K562 (cell line): ENCODE results near the gene SLC19A1. TPM values are rescaled to one million over a fixed set of nuclear protein-coding genes. Genes with fewer than 3 reads are reported as not detected.

Experiments
- BMI1 ChIP-seq: fragments of 150-350 bp; IDR thresholded peaks from 2 replicates; pipeline ENCODE4 v1.6.1; 2014; ENCODE audit warnings: low read length
- CHCHD3 ChIP-seq: fragments of 250-450 bp; sonication (Bioruptor Pico); IDR thresholded peaks from 2 replicates; pipeline ENCODE4 v2.1.2; 2022; ENCODE audit warnings: mild to moderate bottlenecking
- HDAC2 ChIP-seq: fragments of 450-650 bp; IDR thresholded peaks from 2 replicates; pipeline ENCODE4 v1.6.1; 2016; ENCODE audit warnings: mild to moderate bottlenecking
- ZNF184 ChIP-seq: sonication (generic); formaldehyde crosslinking; IDR thresholded peaks from 2 replicates; pipeline ENCODE4 v1.5.0; 2020; ENCODE audit warnings: missing genetic modification reagents
- polyA plus RNA-seq, 8 experiments: library from polyadenylated mRNA; depleted of rRNA in 4 of 8; stranded (reverse) in 5 of 8; unstranded in 3 of 8; fragments of >200 nt; fragmentation: Nextera tagmentation in 2 of 8; fragmentation: Illumina TruSeq in 1 of 8; extraction: Ambion mirVana in 2 of 8; extraction: Trizol in 1 of 8; gene quantifications; 2 replicates each; pipeline versions ENCODE4 v1.2.1 to v1.2.3, GENCODE V29; 2011 to 2014; ENCODE audit warnings: inconsistent platforms in 1 of 8, missing spikeins in 1 of 8
- total RNA-seq, 7 experiments: library from RNA; depleted of rRNA in 6 of 7; stranded (reverse); fragments of >200 nt in 6 of 7; fragmentation: Illumina TruSeq in 2 of 7; extraction: Trizol in 2 of 7; gene quantifications; 2 replicates each; pipeline versions ENCODE4 v1.2.1 to v1.2.3, GENCODE V29; 2011 to 2021; ENCODE audit warnings: low replicate concordance in 1 of 7
- TF ChIP-seq, protein P1 (sequence below): fragments of 200-600 bp; sonication (generic); IDR thresholded peaks from one replicate; pipeline ENCODE4 v1.6.1; 2012; ENCODE audit warnings: mild to moderate bottlenecking, low read depth, low read length, inconsistent platforms
- TF ChIP-seq, protein P2 (sequence below): fragments of 250-450 bp; sonication (Bioruptor Pico); IDR thresholded peaks from 2 replicates; pipeline ENCODE4 v1.8.0; 2022; ENCODE audit warnings: moderate library complexity, mild to moderate bottlenecking, inconsistent platforms

The SLC19A1 gene
- total and polyA plus RNA-seq, 9 of the 15 experiments (the other 6 are each of a cell fraction or from before 2014, with no cell fraction given): 0.65 to 88.7 (median 12.0) TPM

DNA sequence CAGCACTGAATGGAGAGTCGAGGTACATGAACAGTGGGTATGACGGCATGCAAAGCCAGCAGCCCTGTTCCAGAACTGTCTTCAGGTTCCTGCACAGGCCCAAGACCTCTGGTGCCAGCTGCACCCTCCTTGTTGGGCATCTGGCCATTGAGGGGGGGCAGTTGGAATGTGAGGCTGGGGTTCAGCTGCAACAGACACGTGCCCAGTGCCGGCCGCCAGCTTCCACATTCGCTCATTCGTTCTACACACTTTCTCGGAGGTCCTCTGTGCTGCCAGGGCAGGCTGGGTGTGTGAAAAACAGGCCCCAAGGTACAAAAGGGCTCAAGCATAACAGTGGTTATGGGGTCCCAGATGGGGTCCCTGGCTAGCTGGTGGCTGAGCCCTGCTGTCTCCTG, 37.9 kb upstream of the SLC19A1 start (continued):
- TF ChIP-seq, protein P1, sequence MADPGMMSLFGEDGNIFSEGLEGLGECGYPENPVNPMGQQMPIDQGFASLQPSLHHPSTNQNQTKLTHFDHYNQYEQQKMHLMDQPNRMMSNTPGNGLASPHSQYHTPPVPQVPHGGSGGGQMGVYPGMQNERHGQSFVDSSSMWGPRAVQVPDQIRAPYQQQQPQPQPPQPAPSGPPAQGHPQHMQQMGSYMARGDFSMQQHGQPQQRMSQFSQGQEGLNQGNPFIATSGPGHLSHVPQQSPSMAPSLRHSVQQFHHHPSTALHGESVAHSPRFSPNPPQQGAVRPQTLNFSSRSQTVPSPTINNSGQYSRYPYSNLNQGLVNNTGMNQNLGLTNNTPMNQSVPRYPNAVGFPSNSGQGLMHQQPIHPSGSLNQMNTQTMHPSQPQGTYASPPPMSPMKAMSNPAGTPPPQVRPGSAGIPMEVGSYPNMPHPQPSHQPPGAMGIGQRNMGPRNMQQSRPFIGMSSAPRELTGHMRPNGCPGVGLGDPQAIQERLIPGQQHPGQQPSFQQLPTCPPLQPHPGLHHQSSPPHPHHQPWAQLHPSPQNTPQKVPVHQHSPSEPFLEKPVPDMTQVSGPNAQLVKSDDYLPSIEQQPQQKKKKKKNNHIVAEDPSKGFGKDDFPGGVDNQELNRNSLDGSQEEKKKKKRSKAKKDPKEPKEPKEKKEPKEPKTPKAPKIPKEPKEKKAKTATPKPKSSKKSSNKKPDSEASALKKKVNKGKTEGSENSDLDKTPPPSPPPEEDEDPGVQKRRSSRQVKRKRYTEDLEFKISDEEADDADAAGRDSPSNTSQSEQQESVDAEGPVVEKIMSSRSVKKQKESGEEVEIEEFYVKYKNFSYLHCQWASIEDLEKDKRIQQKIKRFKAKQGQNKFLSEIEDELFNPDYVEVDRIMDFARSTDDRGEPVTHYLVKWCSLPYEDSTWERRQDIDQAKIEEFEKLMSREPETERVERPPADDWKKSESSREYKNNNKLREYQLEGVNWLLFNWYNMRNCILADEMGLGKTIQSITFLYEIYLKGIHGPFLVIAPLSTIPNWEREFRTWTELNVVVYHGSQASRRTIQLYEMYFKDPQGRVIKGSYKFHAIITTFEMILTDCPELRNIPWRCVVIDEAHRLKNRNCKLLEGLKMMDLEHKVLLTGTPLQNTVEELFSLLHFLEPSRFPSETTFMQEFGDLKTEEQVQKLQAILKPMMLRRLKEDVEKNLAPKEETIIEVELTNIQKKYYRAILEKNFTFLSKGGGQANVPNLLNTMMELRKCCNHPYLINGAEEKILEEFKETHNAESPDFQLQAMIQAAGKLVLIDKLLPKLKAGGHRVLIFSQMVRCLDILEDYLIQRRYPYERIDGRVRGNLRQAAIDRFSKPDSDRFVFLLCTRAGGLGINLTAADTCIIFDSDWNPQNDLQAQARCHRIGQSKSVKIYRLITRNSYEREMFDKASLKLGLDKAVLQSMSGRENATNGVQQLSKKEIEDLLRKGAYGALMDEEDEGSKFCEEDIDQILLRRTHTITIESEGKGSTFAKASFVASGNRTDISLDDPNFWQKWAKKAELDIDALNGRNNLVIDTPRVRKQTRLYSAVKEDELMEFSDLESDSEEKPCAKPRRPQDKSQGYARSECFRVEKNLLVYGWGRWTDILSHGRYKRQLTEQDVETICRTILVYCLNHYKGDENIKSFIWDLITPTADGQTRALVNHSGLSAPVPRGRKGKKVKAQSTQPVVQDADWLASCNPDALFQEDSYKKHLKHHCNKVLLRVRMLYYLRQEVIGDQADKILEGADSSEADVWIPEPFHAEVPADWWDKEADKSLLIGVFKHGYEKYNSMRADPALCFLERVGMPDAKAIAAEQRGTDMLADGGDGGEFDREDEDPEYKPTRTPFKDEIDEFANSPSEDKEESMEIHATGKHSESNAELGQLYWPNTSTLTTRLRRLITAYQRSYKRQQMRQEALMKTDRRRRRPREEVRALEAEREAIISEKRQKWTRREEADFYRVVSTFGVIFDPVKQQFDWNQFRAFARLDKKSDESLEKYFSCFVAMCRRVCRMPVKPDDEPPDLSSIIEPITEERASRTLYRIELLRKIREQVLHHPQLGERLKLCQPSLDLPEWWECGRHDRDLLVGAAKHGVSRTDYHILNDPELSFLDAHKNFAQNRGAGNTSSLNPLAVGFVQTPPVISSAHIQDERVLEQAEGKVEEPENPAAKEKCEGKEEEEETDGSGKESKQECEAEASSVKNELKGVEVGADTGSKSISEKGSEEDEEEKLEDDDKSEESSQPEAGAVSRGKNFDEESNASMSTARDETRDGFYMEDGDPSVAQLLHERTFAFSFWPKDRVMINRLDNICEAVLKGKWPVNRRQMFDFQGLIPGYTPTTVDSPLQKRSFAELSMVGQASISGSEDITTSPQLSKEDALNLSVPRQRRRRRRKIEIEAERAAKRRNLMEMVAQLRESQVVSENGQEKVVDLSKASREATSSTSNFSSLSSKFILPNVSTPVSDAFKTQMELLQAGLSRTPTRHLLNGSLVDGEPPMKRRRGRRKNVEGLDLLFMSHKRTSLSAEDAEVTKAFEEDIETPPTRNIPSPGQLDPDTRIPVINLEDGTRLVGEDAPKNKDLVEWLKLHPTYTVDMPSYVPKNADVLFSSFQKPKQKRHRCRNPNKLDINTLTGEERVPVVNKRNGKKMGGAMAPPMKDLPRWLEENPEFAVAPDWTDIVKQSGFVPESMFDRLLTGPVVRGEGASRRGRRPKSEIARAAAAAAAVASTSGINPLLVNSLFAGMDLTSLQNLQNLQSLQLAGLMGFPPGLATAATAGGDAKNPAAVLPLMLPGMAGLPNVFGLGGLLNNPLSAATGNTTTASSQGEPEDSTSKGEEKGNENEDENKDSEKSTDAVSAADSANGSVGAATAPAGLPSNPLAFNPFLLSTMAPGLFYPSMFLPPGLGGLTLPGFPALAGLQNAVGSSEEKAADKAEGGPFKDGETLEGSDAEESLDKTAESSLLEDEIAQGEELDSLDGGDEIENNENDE: no peak
- TF ChIP-seq BMI1: no peak
- TF ChIP-seq, protein P2, sequence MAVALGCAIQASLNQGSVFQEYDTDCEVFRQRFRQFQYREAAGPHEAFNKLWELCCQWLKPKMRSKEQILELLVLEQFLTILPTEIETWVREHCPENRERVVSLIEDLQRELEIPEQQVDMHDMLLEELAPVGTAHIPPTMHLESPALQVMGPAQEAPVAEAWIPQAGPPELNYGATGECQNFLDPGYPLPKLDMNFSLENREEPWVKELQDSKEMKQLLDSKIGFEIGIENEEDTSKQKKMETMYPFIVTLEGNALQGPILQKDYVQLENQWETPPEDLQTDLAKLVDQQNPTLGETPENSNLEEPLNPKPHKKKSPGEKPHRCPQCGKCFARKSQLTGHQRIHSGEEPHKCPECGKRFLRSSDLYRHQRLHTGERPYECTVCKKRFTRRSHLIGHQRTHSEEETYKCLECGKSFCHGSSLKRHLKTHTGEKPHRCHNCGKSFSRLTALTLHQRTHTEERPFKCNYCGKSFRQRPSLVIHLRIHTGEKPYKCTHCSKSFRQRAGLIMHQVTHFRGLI: no peak
- TF ChIP-seq CHCHD3: no peak
- TF ChIP-seq HDAC2: no peak
- TF ChIP-seq ZNF184 (CRISPR knock-in tag): no peak
